ENCODE results near the gene FAM13C.

- no peak for TF ChIP-seq CTCF (IDR thresholded peaks at IDR 0.05; ENCODE audit: borderline replicate concordance, extremely low read depth, low read length, poor library complexity, severe bottlenecking)
- no peak for TF ChIP-seq EZH2 (IDR thresholded peaks at IDR 0.05; ENCODE audit: borderline replicate concordance, low read depth, low read length, severe bottlenecking)
These were observed 85.4 kb downstream of the FAM13C start for GRCh38 chr10:59276919-59277318.

Measured in DND-41 (cell line).